HepG2 (cell line): ENCODE results near the gene USP10. TPM values are rescaled to one million over a fixed set of nuclear protein-coding genes. Genes with fewer than 3 reads are reported as not detected.
A peak's percentile ranks its signal among the peaks of the same experiment; 100 is the strongest.

ENCODE experiments used
- ARNTL ChIP-seq: sonication (generic); formaldehyde crosslinking; IDR thresholded peaks from 2 replicates; pipeline ENCODE4 v1.4.0; 2020; ENCODE audit warnings: mild to moderate bottlenecking, missing genetic modification reagents
- CBFB ChIP-seq: sonication (generic); formaldehyde crosslinking; IDR thresholded peaks from 2 replicates; pipeline ENCODE4 v1.4.0; 2020; ENCODE audit warnings: missing genetic modification reagents
- EEA1 ChIP-seq: sonication (generic); formaldehyde crosslinking; IDR thresholded peaks from 2 replicates; pipeline ENCODE4 v1.5.1; 2020; ENCODE audit warnings: mild to moderate bottlenecking, missing genetic modification reagents, borderline replicate concordance
- ELF3 ChIP-seq: IDR thresholded peaks from 2 replicates; pipeline ENCODE4 v1.6.1; 2016; ENCODE audit warnings: missing genetic modification reagents, missing compliant biosample characterization
- ESRRA ChIP-seq: sonication (generic); formaldehyde crosslinking; IDR thresholded peaks from 2 replicates; pipeline ENCODE4 v1.5.1; 2020; ENCODE audit warnings: mild to moderate bottlenecking, low read depth, missing genetic modification reagents
- GTF2F1 ChIP-seq: fragments of 150-350 bp; IDR thresholded peaks from 2 replicates; pipeline ENCODE4 v1.6.1; 2014; ENCODE audit warnings: low read length
- HES4 ChIP-seq: sonication (generic); formaldehyde crosslinking; IDR thresholded peaks from 2 replicates; pipeline ENCODE4 v1.9.0; 2021; ENCODE audit warnings: mild to moderate bottlenecking, missing genetic modification reagents, borderline replicate concordance
- PPARG ChIP-seq: conservative IDR thresholded peaks from 2 replicates; pipeline ENCODE4 v1.6.1; 2016; ENCODE audit warnings: missing biosample characterization, missing genetic modification reagents
- SALL1 ChIP-seq: sonication (generic); formaldehyde crosslinking; IDR thresholded peaks from 2 replicates; pipeline ENCODE4 v1.8.0; 2022; ENCODE audit warnings: mild to moderate bottlenecking, missing genetic modification reagents
- SOX13 ChIP-seq, 3 experiments: fragments of 450-650 bp in 1 of 3; sonication (generic) in 1 of 3; formaldehyde crosslinking in 1 of 3; IDR thresholded peaks in 2 of 3; conservative IDR thresholded peaks in 1 of 3; 2 replicates each; pipeline versions ENCODE4 v1.5.0 to v1.6.1; 2016 to 2020; ENCODE audit warnings: antibody characterized with exemption in 1 of 3, mild to moderate bottlenecking in 1 of 3, missing compliant biosample characterization in 1 of 3, missing genetic modification reagents in 1 of 3, moderate library complexity in 1 of 3
- SRSF4 ChIP-seq: fragments of 200-400 bp; formaldehyde crosslinking; IDR thresholded peaks from one replicate; pipeline ENCODE4 v1.6.1; 2018; ENCODE audit warnings: mild to moderate bottlenecking, low read depth, low read length, moderate library complexity; ENCODE audit not compliant: poor library complexity, severe bottlenecking
- XBP1 ChIP-seq: sonication (generic); formaldehyde crosslinking; IDR thresholded peaks from 2 replicates; pipeline ENCODE4 v1.5.0; 2020; ENCODE audit warnings: missing genetic modification reagents
- YY1 ChIP-seq: IDR thresholded peaks from 2 replicates; pipeline ENCODE4 v1.6.1; 2011; ENCODE audit warnings: low read length, low read depth, moderate library complexity, mild to moderate bottlenecking; ENCODE audit not compliant: insufficient read depth, insufficient replicate concordance
- ZBTB4 ChIP-seq: sonication (generic); formaldehyde crosslinking; IDR thresholded peaks from 2 replicates; pipeline ENCODE4 v1.4.0; 2020; ENCODE audit warnings: missing genetic modification reagents, mild to moderate bottlenecking, borderline replicate concordance
- ZFP36L1 ChIP-seq: sonication (generic); formaldehyde crosslinking; IDR thresholded peaks from 2 replicates; pipeline ENCODE4 v1.8.0; 2022; ENCODE audit warnings: mild to moderate bottlenecking, missing genetic modification reagents, moderate library complexity
- ZNF138 ChIP-seq: sonication (generic); formaldehyde crosslinking; IDR thresholded peaks from 2 replicates; pipeline ENCODE4 v1.5.0; 2020; ENCODE audit warnings: mild to moderate bottlenecking, low read depth, missing genetic modification reagents
- ZNF367 ChIP-seq: sonication (generic); formaldehyde crosslinking; IDR thresholded peaks from 2 replicates; pipeline ENCODE4 v1.4.0; 2020; ENCODE audit warnings: missing genetic modification reagents, borderline replicate concordance
- ZNF510 ChIP-seq: sonication (generic); formaldehyde crosslinking; IDR thresholded peaks from 2 replicates; pipeline ENCODE4 v1.4.0; 2020; ENCODE audit warnings: low read depth, mild to moderate bottlenecking, missing genetic modification reagents
- ZNF674 ChIP-seq: sonication (generic); formaldehyde crosslinking; IDR thresholded peaks from 2 replicates; pipeline ENCODE4 v1.5.0; 2020; ENCODE audit warnings: low read depth, mild to moderate bottlenecking, missing genetic modification reagents
- ZNF691 ChIP-seq: sonication (generic); formaldehyde crosslinking; IDR thresholded peaks from 2 replicates; pipeline ENCODE4 v1.4.0; 2020; ENCODE audit warnings: missing genetic modification reagents, low read depth, mild to moderate bottlenecking, borderline replicate concordance
- ZNF747 ChIP-seq: sonication (generic); formaldehyde crosslinking; IDR thresholded peaks from 2 replicates; pipeline ENCODE4 v1.8.1; 2023; ENCODE audit warnings: missing genetic modification reagents, mild to moderate bottlenecking, borderline replicate concordance
- polyA plus RNA-seq, 8 experiments: library from polyadenylated mRNA; depleted of rRNA in 3 of 8; stranded (reverse) in 7 of 8; unstranded in 1 of 8; fragments of >200 nt; fragmentation: Illumina TruSeq in 4 of 8; extraction: Trizol in 4 of 8; gene quantifications; 2 replicates each; pipeline versions ENCODE4 v1.2.1 to v1.2.3, GENCODE V29; 2011 to 2016; ENCODE audit warnings: low read depth in 4 of 8, missing spikeins in 1 of 8, mixed read lengths in 1 of 8; ENCODE audit not compliant: insufficient read depth in 1 of 8
- total RNA-seq, 5 experiments: library from RNA; depleted of rRNA; stranded (reverse); fragments of >200 nt; fragmentation: Illumina TruSeq; extraction: Trizol; gene quantifications; 2 replicates each; pipeline ENCODE4 v1.2.3, GENCODE V29; 2016; ENCODE audit warnings: low read depth in 1 of 5
- TF ChIP-seq, protein P1 (sequence below), 2 experiments: sonication (generic) in 1 of 2; formaldehyde crosslinking in 1 of 2; IDR thresholded peaks; 2 replicates each; pipeline versions ENCODE4 v1.4.0 to v1.6.1; 2018 to 2020; ENCODE audit warnings: missing genetic modification reagents in 2 of 2, borderline replicate concordance in 1 of 2, low read depth in 1 of 2, mild to moderate bottlenecking in 1 of 2, missing biosample characterization in 1 of 2

USP10 gene
- total and polyA plus RNA-seq, 2 of the 13 experiments (the other 11 are each of a cell fraction or from before 2014, with no cell fraction given), result 79.1 to 122 TPM

DNA sequence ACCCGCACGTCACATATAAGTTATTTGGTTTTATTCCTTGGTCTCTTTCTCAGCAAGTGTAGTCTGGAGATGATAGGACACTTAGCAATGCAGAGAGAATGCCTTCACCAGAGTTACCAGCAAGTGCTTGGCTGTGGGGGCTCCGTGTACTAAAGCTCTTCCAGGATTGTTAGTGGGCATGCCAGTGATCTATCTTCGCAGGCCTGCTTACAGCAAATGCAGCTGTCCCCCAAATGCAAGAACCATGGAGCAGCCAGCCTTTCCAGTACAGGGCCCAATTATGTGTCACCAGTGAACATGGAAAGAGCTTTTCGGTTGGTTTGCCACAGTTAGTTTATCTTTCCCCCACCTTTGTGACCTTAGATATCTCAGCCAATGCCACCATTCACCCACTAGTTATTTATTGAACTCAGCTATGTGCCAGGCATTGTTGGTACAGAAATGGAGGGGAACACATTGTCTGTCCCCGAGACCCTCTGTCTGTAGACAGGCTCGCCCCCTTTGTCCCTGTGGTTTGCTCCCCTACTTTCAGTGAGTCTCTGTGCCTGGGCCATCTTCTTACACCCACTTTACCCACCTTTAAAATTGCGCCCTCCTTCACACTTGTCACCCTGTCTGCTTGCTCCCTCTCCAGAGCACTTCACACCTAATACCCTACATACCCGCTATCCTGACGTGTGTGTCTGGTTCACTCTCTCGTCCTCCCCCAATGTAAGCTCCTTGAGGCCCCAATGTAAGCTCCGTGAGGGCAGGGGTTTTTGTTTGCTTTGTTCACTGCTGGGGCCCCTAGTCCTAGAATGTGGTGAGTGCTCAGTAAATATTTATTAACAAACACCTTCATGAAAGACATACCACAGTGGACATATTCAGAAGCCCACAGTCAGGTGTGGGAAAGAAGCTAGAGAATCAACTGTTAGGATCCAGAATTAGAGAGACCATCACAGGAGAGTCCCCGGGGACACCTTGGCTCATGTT, 13.3 kb downstream of the USP10 start (continued):
- TF ChIP-seq SRSF4 (no peak), ZNF747 (CRISPR knock-in tag) (no peak), HES4 (CRISPR knock-in tag) (no peak), SOX13 (IDR thresholded peaks at IDR 0.05) (no peak), SOX13 (CRISPR knock-in tag; conservative IDR thresholded peaks at IDR 0.05 in 1 of 2, IDR thresholded peaks at IDR 0.05 in 1 of 2) (peak in 1 of 2 experiments; percentile 52; a peak in 1 of 4 replicates), ZNF138 (CRISPR knock-in tag) (no peak), ARNTL (CRISPR knock-in tag) (no peak), GTF2F1 (no peak), CBFB (CRISPR knock-in tag) (no peak), ZBTB4 (CRISPR knock-in tag) (peak; percentile 89; the same call in 1 of the 2 replicates), ESRRA (CRISPR knock-in tag) (no peak), SALL1 (CRISPR knock-in tag) (peak; percentile 34), ZNF367 (CRISPR knock-in tag) (no peak), ZFP36L1 (CRISPR knock-in tag) (no peak), ZNF674 (CRISPR knock-in tag) (no peak), PPARG (no peak), EEA1 (no peak), XBP1 (no peak), ELF3 (CRISPR knock-in tag) (no peak), YY1 (no peak), ZNF691 (CRISPR knock-in tag) (no peak), ZNF510 (CRISPR knock-in tag) (no peak)
- TF ChIP-seq, protein P1, sequence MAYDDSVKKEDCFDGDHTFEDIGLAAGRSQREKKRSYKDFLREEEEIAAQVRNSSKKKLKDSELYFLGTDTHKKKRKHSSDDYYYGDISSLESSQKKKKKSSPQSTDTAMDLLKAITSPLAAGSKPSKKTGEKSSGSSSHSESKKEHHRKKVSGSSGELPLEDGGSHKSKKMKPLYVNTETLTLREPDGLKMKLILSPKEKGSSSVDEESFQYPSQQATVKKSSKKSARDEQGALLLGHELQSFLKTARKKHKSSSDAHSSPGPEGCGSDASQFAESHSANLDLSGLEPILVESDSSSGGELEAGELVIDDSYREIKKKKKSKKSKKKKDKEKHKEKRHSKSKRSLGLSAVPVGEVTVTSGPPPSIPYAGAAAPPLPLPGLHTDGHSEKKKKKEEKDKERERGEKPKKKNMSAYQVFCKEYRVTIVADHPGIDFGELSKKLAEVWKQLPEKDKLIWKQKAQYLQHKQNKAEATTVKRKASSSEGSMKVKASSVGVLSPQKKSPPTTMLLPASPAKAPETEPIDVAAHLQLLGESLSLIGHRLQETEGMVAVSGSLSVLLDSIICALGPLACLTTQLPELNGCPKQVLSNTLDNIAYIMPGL (CRISPR knock-in tag; IDR thresholded peaks at IDR 0.05; ENCODE audit: borderline replicate concordance in 1 of 2, low read depth in 1 of 2), result no peak
